Fibroblast of skin of left biceps (primary cell): Measurements from ENCODE around the gene ANKS3.

Experiments
- DNase-seq, 2 experiments: peaks; one replicate each; pipeline ENCODE4 v3.0.0-alpha.2; 2013; ENCODE audit warnings: low read depth in 2 of 2

Gene ANKS3

DNA sequence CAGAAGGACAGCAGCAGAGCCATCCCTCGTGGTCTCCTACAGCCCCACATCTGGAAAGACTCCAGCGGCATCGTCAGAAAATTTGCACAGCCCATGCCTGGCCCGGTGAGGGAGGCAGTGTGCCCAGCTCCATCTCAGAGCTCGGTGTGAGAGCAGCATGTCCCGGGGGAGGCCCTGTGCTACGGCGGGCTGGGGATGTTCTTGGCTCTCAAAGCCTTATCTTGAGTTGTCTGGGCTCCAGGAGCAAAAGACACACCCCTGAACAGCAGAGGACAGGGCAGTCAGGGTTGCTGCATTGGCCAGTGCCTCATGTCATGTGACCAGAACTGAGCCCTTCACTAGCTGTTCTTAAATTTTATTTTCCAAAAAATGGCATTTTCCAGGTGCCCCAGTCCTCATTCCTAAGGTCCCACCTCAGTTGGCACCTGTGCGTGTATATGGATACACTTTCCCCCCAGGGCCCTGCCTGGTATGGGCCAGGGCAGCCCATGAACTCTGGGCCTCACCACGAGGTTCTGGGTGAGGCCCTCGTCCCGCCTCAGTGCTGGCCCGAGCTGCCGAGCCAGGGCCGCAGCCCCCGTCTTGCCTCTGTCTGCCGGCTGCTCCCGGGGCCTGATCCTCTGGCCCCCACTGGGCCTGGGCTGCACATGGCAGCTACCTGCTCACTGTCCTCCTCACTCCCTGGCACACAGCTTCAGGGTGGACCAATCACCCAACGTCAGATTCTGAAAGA lies 37.7 kb downstream of the ANKS3 start:
- no peak for DNase-seq

DNA sequence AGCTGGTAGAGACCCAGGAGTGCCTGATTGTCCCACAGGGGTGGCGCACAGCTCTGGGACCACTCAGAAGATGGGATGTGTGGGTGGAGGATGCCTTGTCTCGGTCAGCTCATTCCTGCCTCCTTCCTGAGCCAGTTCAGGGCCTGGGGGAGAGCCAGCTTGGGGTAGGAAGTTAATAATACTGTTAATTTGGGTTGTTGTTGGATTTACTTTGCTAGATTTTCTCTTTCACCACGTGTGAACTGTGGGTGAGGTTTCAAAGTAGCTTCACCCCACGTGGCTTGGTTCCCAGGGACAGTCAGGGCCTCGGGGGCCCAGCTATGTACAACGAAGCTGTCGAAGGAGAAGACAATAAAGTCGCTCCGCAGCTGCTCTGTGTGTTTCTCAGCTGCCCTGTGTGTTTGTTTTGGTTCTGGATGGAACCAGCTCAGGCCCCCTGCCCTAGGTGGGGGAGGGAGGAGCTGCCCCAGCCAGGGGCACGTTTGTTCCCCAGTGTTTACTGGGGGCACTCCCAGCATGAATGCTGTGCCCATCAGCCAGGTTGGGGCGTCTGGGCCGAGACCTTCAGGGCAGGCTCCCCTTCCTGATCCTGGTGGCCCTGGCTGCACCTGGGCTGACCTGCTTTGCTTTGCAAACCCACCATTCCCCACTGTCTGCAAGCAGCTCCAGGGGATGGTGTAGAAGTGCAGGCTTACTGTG lies 38.4 kb downstream of the ANKS3 start:
- DNase-seq, result no peak

DNA sequence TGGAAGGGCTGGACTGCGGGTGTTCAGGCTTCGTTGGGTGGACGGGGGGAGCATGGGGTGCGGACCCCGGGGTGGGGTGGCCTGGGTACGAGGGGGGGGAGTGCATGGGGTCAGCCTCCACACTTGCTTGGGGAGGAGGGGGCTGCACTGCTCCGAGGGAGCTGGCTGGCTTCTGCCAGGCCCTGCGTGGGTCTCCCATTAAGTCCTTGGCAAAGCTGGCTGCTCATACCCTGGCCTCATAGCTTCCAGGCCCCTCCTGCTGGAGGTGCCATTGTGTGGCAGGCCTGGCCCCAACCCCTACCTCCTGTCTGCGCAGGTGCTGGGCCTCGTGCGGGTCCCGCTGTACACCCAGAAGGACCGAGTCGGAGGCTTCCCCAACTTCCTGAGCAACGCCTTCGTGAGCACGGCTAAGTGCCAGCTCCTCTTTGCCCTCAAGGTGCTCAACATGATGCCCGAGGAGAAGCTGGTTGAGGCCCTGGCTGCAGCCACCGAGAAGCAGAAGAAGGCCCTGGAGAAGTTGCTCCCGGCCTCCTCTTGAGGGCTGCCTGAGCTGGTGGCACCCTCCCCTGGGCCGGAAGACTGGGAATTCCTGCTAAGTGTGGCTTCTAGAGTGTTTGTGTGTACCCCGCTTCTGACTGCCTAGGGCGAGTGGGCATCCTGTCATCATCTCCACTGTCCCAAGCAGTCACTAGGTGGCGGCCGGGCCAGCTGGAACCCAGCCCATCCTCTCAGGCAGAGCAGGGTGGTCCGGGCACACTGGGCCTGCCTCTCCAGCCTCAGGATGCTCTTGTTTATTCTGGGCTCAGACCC lies 39.2 kb downstream of the ANKS3 start:
- DNase-seq, result no peak

DNA sequence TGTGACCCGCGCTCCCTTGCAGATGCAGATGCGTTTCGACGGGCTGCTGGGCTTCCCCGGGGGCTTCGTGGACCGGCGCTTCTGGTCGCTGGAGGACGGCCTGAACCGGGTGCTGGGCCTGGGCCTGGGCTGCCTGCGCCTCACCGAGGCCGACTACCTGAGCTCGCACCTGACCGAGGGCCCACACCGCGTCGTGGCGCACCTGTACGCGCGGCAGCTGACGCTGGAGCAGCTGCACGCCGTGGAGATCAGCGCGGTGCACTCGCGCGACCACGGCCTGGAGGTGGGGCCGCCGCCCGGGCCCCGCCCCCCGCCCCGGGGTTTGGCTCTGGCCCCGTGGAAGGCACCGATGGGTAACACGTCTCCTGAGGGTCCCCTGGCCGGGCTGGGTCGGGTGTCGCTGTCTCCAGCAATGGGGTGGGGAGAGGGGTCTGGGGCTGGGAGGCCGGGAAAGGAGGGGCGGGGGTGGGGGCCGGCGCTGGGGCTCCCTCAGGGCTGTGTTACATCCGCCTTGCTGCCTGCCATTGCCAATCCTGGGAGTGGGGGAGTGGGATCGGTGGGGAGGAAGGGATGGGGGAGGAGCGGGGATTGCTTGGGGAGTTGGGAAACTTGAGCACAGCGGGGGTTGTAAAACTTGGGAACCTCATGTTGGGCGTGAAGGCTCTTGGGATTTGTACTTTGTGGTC lies 40.0 kb downstream of the ANKS3 start:
- peak; percentile 10 to 12 for DNase-seq

DNA sequence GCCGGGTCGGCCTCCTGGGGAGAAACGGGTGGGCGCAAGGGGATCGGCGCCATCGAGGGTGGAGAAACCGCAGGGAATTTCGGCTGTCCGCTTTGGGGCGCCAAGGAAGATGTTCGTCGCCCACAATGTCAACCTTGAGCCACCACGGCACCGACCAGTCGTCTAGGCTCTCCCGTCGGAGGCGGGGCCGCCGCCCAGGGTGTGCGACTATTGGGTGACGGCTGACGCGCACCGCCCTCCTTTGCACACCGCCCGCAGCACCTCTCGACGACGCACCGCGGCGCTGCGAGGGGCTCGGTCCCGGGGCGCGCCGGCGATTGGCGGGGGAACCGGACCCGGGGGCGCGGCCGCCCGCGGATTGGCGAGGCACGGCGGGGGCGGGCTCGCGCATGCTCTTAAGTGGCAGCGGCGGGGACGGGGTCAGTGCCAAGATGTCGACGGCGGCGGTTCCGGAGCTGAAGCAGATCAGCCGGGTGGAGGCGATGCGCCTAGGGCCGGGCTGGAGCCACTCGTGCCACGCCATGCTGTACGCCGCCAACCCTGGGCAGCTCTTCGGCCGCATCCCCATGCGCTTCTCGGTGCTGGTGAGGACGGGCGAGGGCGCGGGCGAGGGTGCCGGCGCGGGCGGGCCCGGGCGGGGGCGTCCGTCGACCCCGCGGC lies 40.6 kb downstream of the ANKS3 start, which contains the start of gene NUDT16L1:
TSS of gene NUDT16L1 (plus strand) at position 267 of the 660 bp plus-strand sequence. CDS start at position 432, 165 bp downstream.
- peak; percentile 82 to 87 for DNase-seq

DNA sequence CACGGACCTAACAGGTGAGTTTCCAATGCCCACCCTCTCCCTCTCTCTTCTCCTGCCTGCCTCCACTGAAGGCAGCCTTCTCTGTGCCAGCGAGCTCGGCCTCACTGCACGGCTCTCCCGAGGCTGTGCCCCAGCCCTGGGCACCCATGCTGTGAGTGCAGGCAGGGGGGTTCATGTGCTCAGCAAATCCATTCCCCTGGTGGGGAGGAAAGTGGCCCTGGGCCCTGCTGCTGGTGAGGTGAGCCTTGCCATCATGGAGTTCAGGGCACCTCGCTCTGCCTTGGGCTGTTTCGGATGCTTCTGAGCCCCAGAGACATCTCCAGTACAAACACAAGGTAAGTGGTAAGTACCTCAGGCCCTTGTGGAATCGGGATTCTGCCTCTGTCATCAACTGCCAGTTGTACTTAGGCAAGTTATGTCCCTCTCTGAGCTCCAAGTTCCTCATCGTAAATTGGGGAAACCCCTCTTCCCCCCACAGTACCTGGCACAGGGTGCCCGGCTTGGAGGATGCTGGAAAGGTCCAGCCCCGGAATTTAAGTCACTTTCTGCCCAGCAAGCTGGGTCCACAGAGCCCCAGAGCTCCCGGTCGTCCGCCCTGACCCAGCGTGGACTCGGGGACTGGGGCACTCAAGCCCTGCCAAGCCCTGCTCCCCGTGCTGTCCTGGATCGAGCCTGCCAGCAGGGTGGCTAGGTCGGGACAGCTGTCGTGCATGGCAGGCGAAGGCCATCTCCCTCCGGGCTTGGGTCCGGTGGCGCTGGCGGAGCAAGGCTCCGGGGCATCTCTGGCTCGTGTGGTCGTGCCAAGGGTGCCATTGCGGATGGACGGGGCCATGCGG lies 41.4 kb downstream of the ANKS3 start:
- DNase-seq, result no peak

DNA sequence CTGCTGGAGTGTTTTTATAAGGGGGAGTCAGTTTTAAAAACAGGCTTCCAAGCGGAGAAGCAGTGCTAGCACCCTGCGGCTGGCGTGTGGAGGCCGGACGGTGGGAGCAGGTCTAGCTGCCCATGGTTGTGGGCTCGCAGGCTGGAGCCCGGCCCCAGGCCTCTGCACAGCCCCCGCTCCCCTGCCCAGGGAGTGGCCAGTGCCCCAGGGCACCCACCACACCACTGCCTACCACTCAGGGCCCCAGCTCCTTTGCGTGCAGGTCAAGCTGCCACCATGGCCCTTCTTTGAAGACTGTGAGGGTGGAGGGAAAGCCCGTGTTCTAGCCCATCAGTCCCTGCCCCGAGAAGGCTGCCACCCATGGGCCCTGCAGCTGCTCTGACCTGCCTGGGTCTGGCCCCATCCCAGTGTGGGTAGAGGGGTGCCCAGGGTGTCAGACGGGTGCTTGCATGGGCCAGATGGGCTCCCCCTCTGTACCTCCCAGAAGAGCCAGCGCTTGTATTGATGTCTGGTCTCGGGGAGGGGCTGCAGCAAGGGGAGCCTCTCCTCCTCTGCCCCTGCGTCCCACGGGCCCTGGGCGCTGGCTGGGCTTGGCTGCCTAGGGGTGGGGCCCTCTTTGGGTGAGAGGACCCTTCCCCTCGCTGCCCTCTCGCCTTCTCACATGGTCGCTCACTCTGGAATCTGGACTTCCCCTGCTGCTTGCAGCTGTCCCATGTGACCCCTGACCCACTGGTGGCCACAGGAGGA lies 42.2 kb downstream of the ANKS3 start:
- DNase-seq, result no peak

DNA sequence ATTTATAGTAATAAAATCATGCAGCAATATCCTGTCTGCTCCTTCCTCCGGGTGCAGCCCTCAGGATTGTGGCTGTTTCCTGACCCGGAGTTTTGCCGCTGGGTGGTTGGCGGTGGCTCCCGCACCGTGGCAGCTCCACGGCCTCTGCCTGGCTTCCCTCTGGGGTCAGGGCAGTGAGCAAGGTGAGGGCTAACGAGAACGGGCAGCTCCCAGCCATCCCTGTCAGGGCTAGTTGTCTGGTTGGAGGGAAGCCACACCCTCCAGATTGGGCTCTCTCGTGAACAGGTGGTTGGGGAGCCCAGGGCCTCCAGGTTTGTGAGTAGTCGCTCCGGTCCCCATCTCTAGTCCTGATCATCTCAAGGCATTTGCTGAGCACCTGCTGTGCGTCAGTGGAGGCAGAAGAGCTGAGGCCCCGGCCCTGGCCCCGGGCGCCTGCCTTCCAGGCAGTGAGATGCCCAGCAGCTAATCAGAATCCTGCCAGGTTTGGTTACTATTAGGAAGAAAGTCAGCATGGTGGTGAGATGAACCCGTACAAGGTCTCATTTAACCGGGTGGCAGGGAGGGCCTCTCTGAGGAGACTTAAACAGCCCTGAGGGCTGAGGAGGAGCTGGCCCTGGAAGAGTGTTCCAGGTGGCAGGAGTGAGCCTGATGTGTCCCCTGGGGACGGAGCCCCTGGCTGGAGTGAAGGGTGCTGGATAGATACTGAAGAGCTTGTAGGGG lies 43.0 kb downstream of the ANKS3 start:
- DNase-seq, result no peak

DNA sequence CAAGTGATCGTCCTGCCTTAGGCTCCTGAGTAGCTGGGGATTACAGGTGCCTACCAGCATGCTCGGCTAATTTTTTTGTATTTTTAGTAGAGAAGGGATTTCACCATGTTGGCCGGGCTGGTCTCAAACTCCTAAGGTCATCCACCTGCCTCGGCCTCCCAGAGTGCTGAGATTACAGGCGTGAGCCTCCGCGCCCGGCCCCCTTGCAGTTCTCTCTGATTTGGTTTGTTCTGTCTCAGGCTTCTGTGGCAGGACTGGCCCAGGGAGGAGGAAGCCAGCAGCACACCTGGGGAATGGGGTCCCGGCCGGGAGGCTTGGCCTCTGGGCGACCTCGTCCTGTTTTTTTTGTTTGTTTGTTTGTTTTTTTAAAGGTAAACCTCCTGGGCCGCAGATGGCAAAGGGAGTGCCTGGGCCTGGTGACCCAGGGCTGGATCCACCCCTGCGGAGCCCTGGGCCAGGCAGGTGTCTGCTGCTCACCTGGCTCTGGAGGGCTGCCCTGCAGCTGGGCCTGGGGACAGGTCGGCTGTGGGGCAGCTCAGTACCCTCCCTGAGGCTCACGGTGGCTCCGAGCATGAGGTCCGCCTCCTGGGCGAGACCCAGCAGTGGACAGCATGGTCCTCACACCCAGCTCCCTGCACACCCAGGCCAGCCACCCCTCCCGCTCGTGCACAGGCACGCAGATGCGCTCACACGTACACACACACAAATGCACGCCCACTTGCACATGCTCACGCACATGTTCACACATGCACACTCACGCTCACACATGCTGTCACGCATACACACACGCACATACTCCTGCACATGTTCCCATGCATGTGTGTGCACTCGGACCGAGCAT lies 44.0 kb downstream of the ANKS3 start:
- no peak for DNase-seq

DNA sequence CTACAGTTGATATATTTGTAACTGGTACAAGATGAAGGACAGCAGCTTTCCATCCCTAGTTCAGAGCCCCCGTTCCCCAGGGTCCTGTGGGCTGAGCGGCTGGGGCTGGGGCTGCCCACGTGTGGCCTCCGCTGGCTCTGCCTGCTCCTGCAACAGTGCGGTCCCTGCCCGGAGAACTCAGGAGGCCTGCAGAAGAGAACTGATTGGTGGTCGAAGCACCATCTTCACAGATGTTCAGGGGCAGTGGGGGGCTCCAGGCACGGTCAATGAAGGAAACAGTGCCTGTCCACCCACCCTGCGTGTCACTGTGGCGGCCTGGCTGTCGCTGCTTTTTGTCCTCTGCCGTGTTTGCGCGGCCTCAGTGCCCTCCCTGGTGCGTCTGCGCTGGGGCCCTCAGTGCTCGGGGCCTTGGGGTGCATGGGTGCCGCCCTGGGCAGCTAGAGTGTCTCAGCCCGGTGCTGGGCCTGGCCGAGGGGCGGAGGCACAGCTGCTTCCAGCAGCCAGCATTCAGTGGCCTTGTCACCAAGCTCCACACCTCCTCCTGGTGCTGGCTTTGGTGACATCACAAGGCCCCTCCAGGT lies 44.9 kb downstream of the ANKS3 start:
- DNase-seq, result no peak

DNA sequence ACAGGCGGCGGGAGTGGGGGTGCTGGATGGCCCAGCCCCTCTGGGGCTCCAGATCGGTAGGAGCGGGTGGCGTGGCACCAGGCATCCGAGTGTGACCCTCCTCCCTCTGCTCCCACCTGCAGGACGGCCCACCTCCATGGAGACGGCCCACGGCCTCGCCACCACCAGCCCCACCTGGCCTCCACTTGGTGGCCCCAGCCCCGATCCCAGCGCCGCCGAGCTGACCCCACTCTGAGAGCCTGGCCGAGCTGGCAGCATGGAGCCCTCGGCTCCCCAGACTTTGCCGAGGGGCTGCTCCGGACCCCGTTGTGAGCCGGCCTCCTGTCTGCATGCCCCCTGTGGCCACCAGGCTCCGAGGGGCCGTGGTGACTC lies 45.4 kb downstream of the ANKS3 start:
- DNase-seq, result no peak

DNA sequence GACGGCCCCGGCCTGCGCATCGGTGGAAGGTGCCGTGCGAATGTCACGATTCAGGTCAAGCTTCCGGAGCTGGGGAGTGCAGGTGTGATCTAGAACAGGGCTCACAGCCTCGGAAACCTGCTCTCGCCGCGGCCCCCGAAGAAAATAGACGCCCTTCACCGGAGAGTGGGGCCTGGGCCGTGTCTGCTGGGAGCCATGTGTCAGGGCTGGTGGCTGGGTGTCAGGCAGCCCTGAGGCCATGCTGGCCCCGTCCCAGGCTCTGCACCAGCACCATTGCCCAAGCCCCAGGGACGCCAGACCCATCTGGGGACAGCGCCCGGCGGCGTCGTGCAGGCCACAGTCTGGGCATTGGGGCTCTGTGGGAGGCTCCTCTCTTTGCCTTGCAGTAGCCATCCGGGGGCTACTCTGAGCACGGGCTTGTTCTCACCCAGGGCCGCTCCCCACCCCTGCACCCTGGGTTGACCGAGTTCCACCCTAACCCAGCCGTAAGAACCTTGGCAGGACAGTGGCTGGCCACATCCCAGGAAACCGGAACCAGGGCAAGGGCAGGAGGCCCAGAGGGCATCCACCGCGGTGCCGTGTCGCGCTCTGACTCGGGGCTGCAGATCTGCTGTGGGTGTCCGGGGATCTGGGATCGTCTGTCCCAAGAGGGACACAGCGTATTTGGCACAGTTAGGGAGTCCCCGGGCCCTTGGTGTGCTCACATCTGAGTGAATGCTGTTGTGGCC lies 46.0 kb downstream of the ANKS3 start:
- no peak for DNase-seq

DNA sequence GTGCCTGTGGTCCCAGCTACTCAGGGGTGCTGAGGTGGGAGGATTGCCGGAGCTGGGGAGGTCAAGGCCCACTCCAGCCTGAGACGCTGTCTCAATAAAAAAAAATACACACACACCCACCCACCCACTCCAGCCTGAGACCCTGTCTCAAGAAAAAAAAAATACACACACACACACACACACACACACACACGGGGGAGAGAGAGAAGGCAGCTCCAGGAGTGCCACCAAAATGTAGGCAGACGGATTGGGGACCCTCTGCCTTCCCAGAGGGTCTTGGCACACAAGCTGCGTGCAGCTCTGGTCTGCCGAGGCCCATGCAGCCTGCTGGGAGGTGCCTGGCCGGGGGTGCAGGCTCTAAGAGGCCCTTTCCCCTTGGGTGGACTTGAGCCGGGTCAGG lies 46.7 kb downstream of the ANKS3 start:
- no peak for DNase-seq

DNA sequence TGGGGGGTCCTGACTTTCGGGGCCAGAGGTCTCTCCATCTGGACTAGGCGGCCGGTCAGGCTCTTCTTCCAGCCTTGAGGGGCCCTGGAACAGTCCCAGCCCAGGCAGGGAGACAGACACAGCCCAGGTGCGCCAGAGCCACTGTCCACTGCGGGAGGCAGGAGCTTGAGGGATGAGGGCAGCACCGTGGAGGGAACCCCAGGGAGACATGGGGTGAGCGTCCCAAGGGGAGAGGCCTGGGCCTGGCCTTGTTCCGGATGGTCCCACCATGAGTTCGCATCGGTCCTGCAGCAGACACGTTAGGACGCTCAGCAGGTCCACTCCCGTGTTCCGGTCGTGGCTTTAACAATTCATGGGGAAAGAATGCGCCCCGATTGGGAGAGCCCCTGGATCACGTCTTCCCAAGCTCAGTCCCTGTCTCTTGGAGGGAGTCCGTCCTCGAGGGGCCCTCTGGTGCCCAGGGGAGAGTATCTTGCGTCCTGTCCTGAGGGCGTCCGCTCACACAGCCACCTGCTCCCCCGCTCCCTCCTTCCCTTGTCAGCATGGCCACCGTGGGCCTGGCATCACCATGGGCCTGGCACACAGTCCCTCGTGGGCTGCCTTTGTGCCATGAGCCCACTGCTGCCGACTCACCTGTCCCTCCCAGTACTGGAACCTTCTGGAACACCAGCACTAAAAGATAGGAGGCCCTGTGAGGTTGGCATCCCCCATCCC lies 47.4 kb downstream of the ANKS3 start:
- no peak for DNase-seq

DNA sequence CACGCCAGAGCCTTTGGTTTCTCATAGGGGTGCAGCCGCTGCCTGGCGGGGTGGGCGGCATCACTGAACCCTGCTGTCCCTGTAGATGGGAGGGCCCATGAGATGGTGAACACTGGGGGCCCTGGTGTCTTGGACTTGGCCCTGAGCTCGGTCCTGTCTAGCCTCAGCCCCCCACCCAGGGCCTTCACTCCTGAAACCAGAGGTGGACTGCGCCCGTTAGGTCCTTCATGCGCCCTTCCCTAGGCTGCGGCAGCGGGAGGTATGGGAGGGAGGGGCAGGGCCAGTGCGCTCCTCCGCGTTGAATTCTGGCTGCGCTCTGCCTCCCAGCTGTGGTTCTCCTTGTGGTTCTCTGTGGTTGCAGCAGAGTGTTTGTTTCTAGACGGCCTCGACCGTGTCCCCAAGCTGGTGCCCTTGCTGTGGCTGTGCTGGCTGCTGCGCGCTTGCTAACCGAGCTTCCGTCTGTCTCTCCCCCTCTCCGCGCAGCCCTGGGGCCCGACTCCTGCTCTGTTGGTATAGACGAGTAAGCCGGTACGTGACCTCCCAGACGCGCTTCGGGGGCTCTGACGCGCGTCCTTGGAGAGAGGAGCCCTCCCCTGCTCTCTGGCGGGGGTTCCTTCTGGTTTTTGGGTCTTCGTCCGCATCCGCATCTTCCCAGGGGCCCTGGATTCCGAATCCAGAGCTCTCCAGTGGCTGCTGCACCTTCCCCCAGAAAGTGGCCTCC lies 48.1 kb downstream of the ANKS3 start:
- DNase-seq, result no peak

DNA sequence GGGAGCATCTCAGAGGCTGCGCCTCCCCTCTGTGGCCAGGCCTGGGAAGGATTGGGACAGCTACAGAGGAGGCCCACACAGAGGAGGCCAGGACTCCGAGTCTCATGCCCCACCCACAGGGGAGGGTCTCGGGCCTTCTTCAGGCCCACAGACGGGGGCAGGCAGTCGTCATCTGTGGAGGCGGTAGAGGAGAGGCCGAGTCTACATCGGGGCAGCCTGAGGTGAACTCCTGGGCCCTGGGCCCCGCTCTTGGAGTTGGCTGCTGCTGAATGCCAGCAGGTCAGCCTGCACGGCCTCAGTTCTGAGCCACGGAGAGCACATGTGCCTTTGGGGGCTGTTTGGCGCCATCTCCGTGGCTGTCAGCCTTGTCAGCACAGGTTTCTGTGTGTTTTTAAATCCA lies 48.8 kb downstream of the ANKS3 start:
- no peak for DNase-seq
